HG03439 (cell line): ENCODE results near the gene MGME1.

Source experiments
- ATAC-seq: cut with Tn5 transposase; IDR thresholded peaks from one replicate; pipeline ENCODE4 v1.9.1; 2021; ENCODE audit warnings: mild to moderate bottlenecking, moderate library complexity; ENCODE audit not compliant: unreplicated experiment

MGME1 gene

GRCh38 chr20:17940224-17940971, 28.4 kb upstream of the MGME1 start:
- ATAC-seq: no peak

- ATAC-seq: no peak
These were observed 27.6 kb upstream of the MGME1 start for GRCh38 chr20:17941087-17941825.

- no peak for ATAC-seq
These were observed 27.0 kb upstream of the MGME1 start for GRCh38 chr20:17941826-17942196.

GRCh38 chr20:17943343-17943742, 25.5 kb upstream of the MGME1 start:
- peak; percentile 61 for ATAC-seq

GRCh38 chr20:17944854-17945474, 23.9 kb upstream of the MGME1 start:
- ATAC-seq: no peak

- no peak for ATAC-seq
These were observed 22.8 kb upstream of the MGME1 start for GRCh38 chr20:17946040-17946439.

GRCh38 chr20:17946572-17947473, 22.0 kb upstream of the MGME1 start:
- ATAC-seq: no peak

- no peak for ATAC-seq
These were observed 21.4 kb upstream of the MGME1 start for GRCh38 chr20:17947474-17947815.

- no peak for ATAC-seq
These were observed 20.4 kb upstream of the MGME1 start for GRCh38 chr20:17948442-17948841.

- ATAC-seq: no peak
These were observed 18.9 kb upstream of the MGME1 start for GRCh38 chr20:17949899-17950298.

GRCh38 chr20:17950670-17951069, 18.1 kb upstream of the MGME1 start:
- ATAC-seq: no peak

- ATAC-seq: no peak
These were observed 17.5 kb upstream of the MGME1 start for GRCh38 chr20:17951323-17951722.

GRCh38 chr20:17952692-17953684, 15.8 kb upstream of the MGME1 start:
- no peak for ATAC-seq

- ATAC-seq: no peak
These were observed 14.9 kb upstream of the MGME1 start for GRCh38 chr20:17953935-17954334.

GRCh38 chr20:17955302-17955701, 13.5 kb upstream of the MGME1 start:
- ATAC-seq: no peak

GRCh38 chr20:17956099-17956685, 12.6 kb upstream of the MGME1 start:
- no peak for ATAC-seq

GRCh38 chr20:17957505-17958363, 11.1 kb upstream of the MGME1 start:
- no peak for ATAC-seq

- ATAC-seq: no peak
These were observed 10.2 kb upstream of the MGME1 start for GRCh38 chr20:17958373-17959256.
